Loucy (cell line): ENCODE measurements around the gene CHMP4A.
"Not testable (repeated sequence)": the region's sequence is repeated elsewhere in the genome, so short reads cannot be mapped to it uniquely, and the experiment has no call there.

Experiments used
- H2AFZ ChIP-seq: fragments of 200-600 bp; sonication (generic); 2 replicates; pipeline ENCODE4 v1.6.0; 2016; ENCODE audit warnings: antibody characterized with exemption, mild to moderate bottlenecking, low read length, moderate library complexity
- H3F3A ChIP-seq: fragments of 200-600 bp; 2 replicates; pipeline ENCODE4 v1.6.0; 2016; ENCODE audit warnings: antibody characterized with exemption, low read depth, mild to moderate bottlenecking
- H3K27me3 ChIP-seq: fragments of 200-600 bp; sonication (generic); 2 replicates; pipeline ENCODE4 v1.6.1; 2014; ENCODE audit warnings: low read length, mild to moderate bottlenecking; ENCODE audit not compliant: insufficient read depth, poor library complexity, severe bottlenecking
- H3K36me3 ChIP-seq: fragments of 200-600 bp; sonication (generic); 2 replicates; pipeline ENCODE4 v1.6.1; 2016; ENCODE audit warnings: low read length; ENCODE audit not compliant: insufficient read depth
- H3K4me1 ChIP-seq: fragments of 200-600 bp; sonication (generic); 2 replicates; pipeline ENCODE4 v1.5.1; 2014; ENCODE audit warnings: low read length, mild to moderate bottlenecking; ENCODE audit not compliant: insufficient read depth, poor library complexity, severe bottlenecking
- H3K4me2 ChIP-seq: fragments of 200-600 bp; sonication (generic); 2 replicates; pipeline ENCODE4 v1.6.0; 2014; ENCODE audit warnings: antibody characterized with exemption, low read length, low read depth, mild to moderate bottlenecking; ENCODE audit not compliant: poor library complexity, severe bottlenecking
- H3K4me3 ChIP-seq: fragments of 200-600 bp; sonication (generic); 2 replicates; pipeline ENCODE4 v1.5.1; 2014; ENCODE audit warnings: low read length, mild to moderate bottlenecking, mixed read lengths; ENCODE audit not compliant: poor library complexity, severe bottlenecking
- H3K79me2 ChIP-seq: fragments of 200-600 bp; sonication (generic); 2 replicates; pipeline ENCODE4 v1.6.1; 2014; ENCODE audit warnings: low read length; ENCODE audit not compliant: insufficient read depth
- H3K9ac ChIP-seq: fragments of 200-600 bp; sonication (generic); 2 replicates; pipeline ENCODE4 v1.6.0; 2014; ENCODE audit warnings: mild to moderate bottlenecking, low read depth, low read length, moderate library complexity; ENCODE audit not compliant: poor library complexity, severe bottlenecking
- H3K9me2 ChIP-seq: fragments of 200-600 bp; sonication (generic); replicated peaks from 2 replicates; pipeline ENCODE4 v1.6.1; 2016; ENCODE audit warnings: low read depth, low read length, mixed read lengths
- H3K9me3 ChIP-seq: fragments of 200-600 bp; sonication (generic); 2 replicates; pipeline ENCODE4 v1.6.1; 2014; ENCODE audit warnings: mild to moderate bottlenecking, antibody characterized with exemption, low read length, low read depth; ENCODE audit not compliant: insufficient read depth
- H4K20me1 ChIP-seq: fragments of 200-600 bp; sonication (generic); 2 replicates; pipeline ENCODE4 v1.6.0; 2014; ENCODE audit warnings: antibody characterized with exemption, low read length, mild to moderate bottlenecking; ENCODE audit not compliant: insufficient read depth, poor library complexity, severe bottlenecking
- EZH2phosphoT487 ChIP-seq: fragments of 200-600 bp; IDR thresholded peaks from 2 replicates; pipeline ENCODE4 v1.6.1; 2018; ENCODE audit warnings: antibody characterized with exemption, mild to moderate bottlenecking, moderate library complexity, borderline replicate concordance
- TF ChIP-seq, protein P1 (sequence below): fragments of 200-600 bp; sonication (generic); conservative IDR thresholded peaks from 2 replicates; pipeline ENCODE4 v1.5.1; 2014; ENCODE audit warnings: mild to moderate bottlenecking, antibody characterized with exemption, low read length

Gene CHMP4A

DNA sequence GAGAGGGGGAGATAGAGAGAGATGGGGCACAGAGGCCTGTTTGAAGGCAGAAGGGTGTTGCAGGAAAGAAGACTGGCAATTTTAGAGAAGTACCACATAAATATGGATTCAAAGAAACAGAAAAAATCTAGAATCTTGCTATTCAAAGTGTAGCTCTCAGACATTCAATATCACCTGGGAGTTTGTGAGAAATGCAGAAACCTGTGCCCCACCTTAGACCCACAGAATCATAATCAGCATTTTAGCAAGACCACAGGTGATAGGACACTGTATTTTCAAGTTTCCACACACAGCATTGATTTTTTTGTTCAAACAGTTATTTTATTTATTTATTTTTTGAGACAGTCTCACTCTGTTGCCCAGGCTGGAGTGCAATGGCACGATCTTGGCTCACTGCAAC lies 15.6 kb upstream of the CHMP4A start:
- no peak for TF ChIP-seq EZH2phosphoT487
- TF ChIP-seq, protein P1, sequence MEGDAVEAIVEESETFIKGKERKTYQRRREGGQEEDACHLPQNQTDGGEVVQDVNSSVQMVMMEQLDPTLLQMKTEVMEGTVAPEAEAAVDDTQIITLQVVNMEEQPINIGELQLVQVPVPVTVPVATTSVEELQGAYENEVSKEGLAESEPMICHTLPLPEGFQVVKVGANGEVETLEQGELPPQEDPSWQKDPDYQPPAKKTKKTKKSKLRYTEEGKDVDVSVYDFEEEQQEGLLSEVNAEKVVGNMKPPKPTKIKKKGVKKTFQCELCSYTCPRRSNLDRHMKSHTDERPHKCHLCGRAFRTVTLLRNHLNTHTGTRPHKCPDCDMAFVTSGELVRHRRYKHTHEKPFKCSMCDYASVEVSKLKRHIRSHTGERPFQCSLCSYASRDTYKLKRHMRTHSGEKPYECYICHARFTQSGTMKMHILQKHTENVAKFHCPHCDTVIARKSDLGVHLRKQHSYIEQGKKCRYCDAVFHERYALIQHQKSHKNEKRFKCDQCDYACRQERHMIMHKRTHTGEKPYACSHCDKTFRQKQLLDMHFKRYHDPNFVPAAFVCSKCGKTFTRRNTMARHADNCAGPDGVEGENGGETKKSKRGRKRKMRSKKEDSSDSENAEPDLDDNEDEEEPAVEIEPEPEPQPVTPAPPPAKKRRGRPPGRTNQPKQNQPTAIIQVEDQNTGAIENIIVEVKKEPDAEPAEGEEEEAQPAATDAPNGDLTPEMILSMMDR, result no peak
- Histone ChIP-seq H3K4me1 (peaks cover 18% of the 10 kb centered on the region), H3K36me3 (no peaks in the 10 kb centered on the region), H3K9ac (no peak overlapping the region), H3K4me3 (no peak overlapping the region), H3K4me2 (no peak overlapping the region), H3K79me2 (peaks cover 55% of the 10 kb centered on the region), H4K20me1 (no peaks in the 10 kb centered on the region), H3K9me3 (no peaks in the 10 kb centered on the region), H3K27me3 (no peaks in the 10 kb centered on the region), H3F3A (no peaks in the 10 kb centered on the region), H3K9me2 (no peaks in the 10 kb centered on the region), H2AFZ (no peak overlapping the region)

DNA sequence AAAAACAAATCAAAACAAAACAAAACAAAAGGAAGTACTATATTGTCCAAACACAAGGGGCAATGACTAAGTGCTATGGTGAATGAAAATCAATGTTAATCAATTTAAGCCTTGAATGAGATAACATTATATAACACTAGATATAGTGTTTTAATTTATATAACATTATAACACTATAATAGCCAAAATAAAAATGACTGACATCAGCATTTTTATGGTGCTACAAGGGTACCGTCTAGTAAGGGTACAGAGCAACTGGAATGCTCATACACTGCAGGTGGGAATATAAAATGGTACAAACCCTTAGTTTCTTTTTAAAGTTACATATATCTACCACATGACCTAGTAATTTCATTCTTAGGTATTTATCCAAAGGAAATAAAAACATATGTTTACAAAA lies 13.2 kb upstream of the CHMP4A start:
- H4K20me1 ChIP-seq, result no peaks in the 10 kb centered on the region
- H3K27me3 ChIP-seq, result no peaks in the 10 kb centered on the region
- H3K4me2 ChIP-seq, result no peak overlapping the region
- no peaks in the 10 kb centered on the region for H3K9me3 ChIP-seq
- H3F3A ChIP-seq, result no peaks in the 10 kb centered on the region
- H3K4me3 ChIP-seq, result no peak overlapping the region
- H2AFZ ChIP-seq, result no peak overlapping the region
- H3K79me2 ChIP-seq, result peaks cover 38% of the 10 kb centered on the region
- H3K36me3 ChIP-seq, result no peaks in the 10 kb centered on the region
- TF ChIP-seq, protein P1, result no peak
- TF ChIP-seq EZH2phosphoT487, result no peak
- H3K9ac ChIP-seq, result no peak overlapping the region
- H3K9me2 ChIP-seq, result no peaks in the 10 kb centered on the region
- peaks cover 6% of the 10 kb centered on the region for H3K4me1 ChIP-seq

DNA sequence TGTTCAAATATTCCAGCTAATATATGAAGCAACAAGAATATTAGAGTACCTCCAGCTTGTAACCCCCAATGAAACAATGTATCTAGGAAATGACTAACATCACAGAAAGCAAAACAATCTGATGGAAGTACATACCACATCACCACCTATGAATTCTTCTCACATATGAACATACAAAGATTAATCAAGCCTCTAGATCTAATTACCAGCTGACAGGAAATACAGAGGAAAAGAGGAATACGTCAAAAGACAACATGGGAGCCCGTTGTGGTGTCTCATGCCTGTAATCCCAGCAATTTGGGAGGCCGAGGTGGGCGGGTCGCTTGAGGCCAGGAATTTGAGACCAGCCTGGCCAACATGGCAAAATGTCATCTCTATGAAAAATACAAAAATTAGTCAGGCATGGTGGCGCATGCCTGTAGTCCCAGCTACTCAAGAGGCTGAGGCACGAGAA lies 11.4 kb upstream of the CHMP4A start:
- Histone ChIP-seq H3K9me3 (no peaks in the 10 kb centered on the region), H3F3A (no peaks in the 10 kb centered on the region), H3K27me3 (no peaks in the 10 kb centered on the region), H3K4me1 (no peaks in the 10 kb centered on the region), H3K9me2 (no peaks in the 10 kb centered on the region), H3K4me3 (no peak overlapping the region), H2AFZ (no peak overlapping the region), H4K20me1 (no peaks in the 10 kb centered on the region), H3K36me3 (no peaks in the 10 kb centered on the region), H3K4me2 (no peak overlapping the region), H3K9ac (no peak overlapping the region), H3K79me2 (peaks cover 24% of the 10 kb centered on the region)
- TF ChIP-seq, protein P1, result no peak
- no peak for TF ChIP-seq EZH2phosphoT487

DNA sequence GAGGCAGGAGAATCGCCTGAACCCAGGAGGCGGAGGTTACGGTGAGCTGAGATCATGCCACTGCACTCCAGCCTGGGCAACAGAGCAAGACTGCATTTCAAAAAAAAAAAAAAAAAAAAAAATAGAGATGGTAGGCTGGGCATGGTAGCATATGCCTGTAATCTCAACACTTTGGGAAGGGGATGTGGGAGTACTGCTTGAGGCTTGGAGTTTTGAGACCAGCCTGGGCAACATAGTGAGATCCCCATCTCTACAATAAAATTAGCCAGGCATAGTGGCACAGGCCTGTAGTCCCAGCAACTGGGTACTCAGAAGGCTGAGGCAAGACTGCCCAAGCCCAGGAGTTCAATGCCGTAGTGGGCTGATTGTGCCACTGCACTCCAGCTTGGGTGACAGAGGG lies 9.7 kb upstream of the CHMP4A start:
- not testable (repeated sequence) for H3K4me1 ChIP-seq, H3K9ac ChIP-seq, H3K9me2 ChIP-seq, H3K36me3 ChIP-seq, H3K4me2 ChIP-seq, H4K20me1 ChIP-seq, H2AFZ ChIP-seq, H3K4me3 ChIP-seq, H3K9me3 ChIP-seq, H3F3A ChIP-seq, H3K27me3 ChIP-seq
- H3K79me2 ChIP-seq, result peaks cover 19% of the 10 kb centered on the region; the same call in 1 of the 2 replicates
